B cell (primary cell): ENCODE results near the gene CYB5A. TPM values are rescaled to one million over a fixed set of nuclear protein-coding genes. Genes with fewer than 3 reads are reported as not detected.
A peak's percentile ranks its signal among the peaks of the same experiment; 100 is the strongest.

Experiments used
- ATAC-seq: fragments of 200-7000 bp; cut with Tn5 transposase; one replicate; pipeline ENCODE4 v1.10.0; 2021; ENCODE audit warnings: low read depth, mild to moderate bottlenecking, moderate number of reproducible peaks, moderate library complexity
- CTCF ChIA-PET: fragments of 350-600 bp; sonication (Branson Sonifier 250); formaldehyde crosslinking; loops from one replicate; lab custom pipeline; 2021; ENCODE audit warnings: antibody characterized with exemption, inconsistent platforms; lab: Charles Lee
- POLR2A ChIA-PET: fragments of 350-600 bp; sonication (Branson Sonifier 250); formaldehyde crosslinking; loops from one replicate; lab custom pipeline; 2021; ENCODE audit warnings: antibody characterized with exemption; lab: Charles Lee
- DNase-seq: peaks from one replicate; pipeline ENCODE4 v3.0.0; 2013
- H2AFZ ChIP-seq: 2 replicates; pipeline ENCODE4 v1.6.1; 2012; ENCODE audit warnings: mild to moderate bottlenecking, low read depth, low read length; ENCODE audit not compliant: insufficient read depth, poor library complexity, severe bottlenecking
- H3K27ac ChIP-seq, 2 donors: 1 replicate in 1 of 2; 2 replicates in 1 of 2; pipeline ENCODE4 v1.5.1; 2012 to 2013; ENCODE audit warnings: low read length in 2 of 2, mild to moderate bottlenecking in 2 of 2, moderate library complexity in 1 of 2
- H3K27me3 ChIP-seq, 4 experiments: fragments of 200-600 bp in 1 of 4; sonication (generic) in 1 of 4; replicated peaks in 1 of 4; 1 replicate in 2 of 4; 2 replicates in 2 of 4; pipeline versions ENCODE4 v1.6.1 to v1.7.0; 2013 to 2016; ENCODE audit warnings: low read length in 3 of 4, mild to moderate bottlenecking in 2 of 4, mixed read lengths in 1 of 4, moderate library complexity in 1 of 4; ENCODE audit not compliant: insufficient read depth in 4 of 4, control insufficient read depth in 3 of 4; ENCODE audit errors: control extremely low read depth in 1 of 4
- H3K36me3 ChIP-seq, 2 experiments: replicated peaks in 1 of 2; 1 replicate in 1 of 2; 2 replicates in 1 of 2; pipeline versions ENCODE4 v1.6.1 to v1.7.1; 2013; ENCODE audit warnings: low read length in 1 of 2; ENCODE audit not compliant: insufficient read depth in 2 of 2, control insufficient read depth in 1 of 2; ENCODE audit errors: control extremely low read depth in 1 of 2, extremely low read depth in 1 of 2
- H3K4me1 ChIP-seq, 2 donors: fragments of 200-600 bp in 1 of 2; sonication (generic) in 1 of 2; 1 replicate in 1 of 2; 2 replicates in 1 of 2; pipeline versions ENCODE4 v1.5.1 to v1.6.1; 2013 to 2017; ENCODE audit warnings: low read length in 2 of 2; ENCODE audit not compliant: control insufficient read depth in 2 of 2, insufficient read depth in 2 of 2
- H3K4me2 ChIP-seq: replicated peaks from 2 replicates; pipeline ENCODE3; 2012; ENCODE audit warnings: mild to moderate bottlenecking, low read depth, low read length; ENCODE audit not compliant: poor library complexity, severe bottlenecking
- H3K4me3 ChIP-seq, 5 experiments: fragments of 200-600 bp in 1 of 5; sonication (generic) in 1 of 5; 1 replicate in 3 of 5; 2 replicates in 2 of 5; pipeline versions ENCODE4 v1.5.1 to v1.7.0; 2011 to 2016; ENCODE audit warnings: low read length in 4 of 5, mild to moderate bottlenecking in 4 of 5, low read depth in 2 of 5, control low read depth in 1 of 5, moderate library complexity in 1 of 5; ENCODE audit not compliant: insufficient read depth in 1 of 5; ENCODE audit errors: control extremely low read depth in 1 of 5, extremely low read depth in 1 of 5
- H3K79me2 ChIP-seq: fragments of 200-600 bp; sonication (generic); one replicate; pipeline ENCODE4 v1.6.0; 2016; ENCODE audit warnings: low read length; ENCODE audit not compliant: control insufficient read depth, insufficient read depth
- H3K9ac ChIP-seq: fragments of 200-600 bp; sonication (generic); 2 replicates; pipeline ENCODE4 v1.6.1; 2017; ENCODE audit warnings: mild to moderate bottlenecking, low read length, moderate library complexity
- H3K9me3 ChIP-seq, 3 donors: one replicate each; pipeline versions ENCODE4 v1.6.1 to v1.7.1; 2013; ENCODE audit warnings: low read length in 2 of 3; ENCODE audit not compliant: control insufficient read depth in 2 of 3, insufficient read depth in 1 of 3; ENCODE audit errors: control extremely low read depth in 1 of 3
- H4K20me1 ChIP-seq: 2 replicates; pipeline ENCODE4 v1.6.0; 2012; ENCODE audit warnings: mild to moderate bottlenecking, low read length; ENCODE audit not compliant: insufficient read depth, control insufficient read depth, poor library complexity, severe bottlenecking
- H3K27ac Mint-ChIP-seq: one replicate; pipeline ENCODE4 v1.8.0; 2021; ENCODE audit warnings: mixed read lengths
- H3K27me3 Mint-ChIP-seq: one replicate; pipeline ENCODE4 v1.8.0; 2021; ENCODE audit warnings: mixed read lengths
- H3K4me1 Mint-ChIP-seq: one replicate; pipeline ENCODE4 v1.8.0; 2021; ENCODE audit warnings: mixed read lengths
- H3K4me3 Mint-ChIP-seq: one replicate; pipeline ENCODE4 v1.8.0; 2021; ENCODE audit warnings: mixed read lengths
- H3K9me3 Mint-ChIP-seq: one replicate; pipeline ENCODE4 v1.8.0; 2022; ENCODE audit warnings: mixed read lengths; ENCODE audit not compliant: insufficient read depth
- EZH2 ChIP-seq: IDR thresholded peaks from 2 replicates; pipeline ENCODE4 v1.6.1; 2012; ENCODE audit warnings: borderline replicate concordance, low read depth, mild to moderate bottlenecking, moderate library complexity, low read length; ENCODE audit not compliant: insufficient read depth, poor library complexity, severe bottlenecking
- WGBS: methylation state at CpG from one replicate; pipeline ENCODE4 v1.1.5; 2013; ENCODE audit warnings: missing lambda C conversion rate; ENCODE audit not compliant: insufficient coverage; 5-methylcytosine and 5-hydroxymethylcytosine counted together
- intact Hi-C: fragments of 100-400 bp; cut with micrococcal nuclease; formaldehyde crosslinking; loops from one replicate; pipeline ENCODE4 v1.10.0; 2022
- polyA plus RNA-seq: library from polyadenylated mRNA; depleted of rRNA; stranded (reverse); fragments of >200 nt; gene quantifications from 2 replicates; pipeline ENCODE4 v1.2.3, GENCODE V29; 2012
- total RNA-seq, 2 donors: library from RNA; stranded (reverse); fragments of 120-200 nt in 1 of 2; gene quantifications; 1 replicate in 1 of 2; 2 replicates in 1 of 2; pipeline versions ENCODE4 v1.2.3 to v1.2.4, GENCODE V29; 2013 to 2022
- TF ChIP-seq, protein P1 (sequence below): fragments of 200-600 bp; IDR thresholded peaks from one replicate; pipeline ENCODE4 v1.8.0; 2022; ENCODE audit warnings: antibody characterized with exemption, mild to moderate bottlenecking

Gene CYB5A
- total and polyA plus RNA-seq, 2 donors (not counting 1 experiment from before 2014, with no cell fraction given): 46.9 to 217 TPM

DNA sequence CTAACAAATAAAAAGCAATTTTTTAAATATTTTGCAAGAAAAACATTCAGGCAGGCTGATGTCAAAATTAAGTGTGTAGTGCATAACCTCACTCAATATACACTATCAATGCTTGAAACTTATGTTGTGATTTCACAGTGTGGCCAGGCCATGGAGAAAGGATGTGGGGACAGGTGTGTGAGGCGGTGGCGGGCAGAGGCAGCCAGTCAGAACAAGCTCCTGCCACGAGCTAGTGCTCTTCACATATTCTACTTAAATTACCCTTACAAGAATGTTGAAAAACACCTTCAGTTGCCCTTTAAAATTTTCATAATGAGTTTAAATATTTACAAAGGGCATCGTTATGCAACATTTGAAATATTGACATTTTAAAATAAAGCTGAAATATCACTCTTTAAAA, 43.2 kb downstream of the CYB5A start:
- ChIA-PET CTCF (interaction anchor here (0.5 to 2.4 kb wide), 6 partner anchors 15 to 245 kb away, joined by 3 to 12 read pairs (median 4); no protein-coding TSS in a partner anchor), POLR2A (interaction anchor here (0.7 kb wide), 1 partner anchor 16 kb away, joined by 3 read pairs; no protein-coding TSS in a partner anchor)
- TF ChIP-seq EZH2: no peak
- TF ChIP-seq, protein P1, sequence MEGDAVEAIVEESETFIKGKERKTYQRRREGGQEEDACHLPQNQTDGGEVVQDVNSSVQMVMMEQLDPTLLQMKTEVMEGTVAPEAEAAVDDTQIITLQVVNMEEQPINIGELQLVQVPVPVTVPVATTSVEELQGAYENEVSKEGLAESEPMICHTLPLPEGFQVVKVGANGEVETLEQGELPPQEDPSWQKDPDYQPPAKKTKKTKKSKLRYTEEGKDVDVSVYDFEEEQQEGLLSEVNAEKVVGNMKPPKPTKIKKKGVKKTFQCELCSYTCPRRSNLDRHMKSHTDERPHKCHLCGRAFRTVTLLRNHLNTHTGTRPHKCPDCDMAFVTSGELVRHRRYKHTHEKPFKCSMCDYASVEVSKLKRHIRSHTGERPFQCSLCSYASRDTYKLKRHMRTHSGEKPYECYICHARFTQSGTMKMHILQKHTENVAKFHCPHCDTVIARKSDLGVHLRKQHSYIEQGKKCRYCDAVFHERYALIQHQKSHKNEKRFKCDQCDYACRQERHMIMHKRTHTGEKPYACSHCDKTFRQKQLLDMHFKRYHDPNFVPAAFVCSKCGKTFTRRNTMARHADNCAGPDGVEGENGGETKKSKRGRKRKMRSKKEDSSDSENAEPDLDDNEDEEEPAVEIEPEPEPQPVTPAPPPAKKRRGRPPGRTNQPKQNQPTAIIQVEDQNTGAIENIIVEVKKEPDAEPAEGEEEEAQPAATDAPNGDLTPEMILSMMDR: no peak
- peak overlapping the region; percentile 15 for H3K4me3 Mint-ChIP-seq
- Histone ChIP-seq H3K27me3 (no peaks in the 10 kb centered on the region), H3K79me2 (no peaks in the 10 kb centered on the region), H4K20me1 (no peaks in the 10 kb centered on the region), H2AFZ (no peak overlapping the region), H3K4me3 (peak overlapping the region in 1 of 5 experiments; percentile 23), H3K4me1 (peaks cover 0 to 41% of the 10 kb centered on the region in 2 donors), H3K9me3 (peaks cover 0 to 3% (median 0%) of the 10 kb centered on the region in 3 donors), H3K36me3 (no peaks in the 10 kb centered on the region), H3K4me2 (peak overlapping the region; percentile 50), H3K27ac (peak overlapping the region; percentile 53 to 80), H3K9ac (peak overlapping the region; percentile 7)
- peaks cover 44% of the 10 kb centered on the region for H3K4me1 Mint-ChIP-seq
- WGBS: no CpG with 5 or more reads among the region's 4 CpGs
- DNase-seq (no peak), ATAC-seq (peak; percentile 90)
- H3K27ac Mint-ChIP-seq: peak overlapping the region; percentile 80
- intact Hi-C loops: loop anchor here (2.0 to 5.0 kb wide), 3 partner anchors 16 to 51 kb away; partner anchors contain the start of gene CYB5A
- no peaks in the 10 kb centered on the region for H3K27me3 Mint-ChIP-seq
- H3K9me3 Mint-ChIP-seq: no peaks in the 10 kb centered on the region

DNA sequence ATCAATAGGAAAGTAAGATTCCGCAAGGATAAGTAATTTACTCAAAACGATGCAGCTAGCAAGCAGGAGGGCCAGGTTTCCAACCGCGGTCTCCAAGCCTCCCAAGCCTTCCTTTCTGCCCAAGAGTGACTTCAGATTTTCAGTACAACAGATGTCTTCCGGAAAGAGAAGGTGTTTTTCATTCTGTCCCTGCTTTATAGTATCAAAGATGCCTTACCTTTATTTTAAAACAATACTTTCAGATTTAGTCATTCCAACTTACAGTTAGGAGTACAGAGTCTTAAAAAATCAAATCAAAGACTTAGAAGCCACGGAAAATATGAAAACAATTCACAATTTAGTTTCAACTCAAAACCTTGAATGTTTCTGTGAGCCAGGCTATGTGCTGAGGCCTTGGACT, 43.6 kb downstream of the CYB5A start:
- peak overlapping the region; percentile 80 for H3K27ac Mint-ChIP-seq
- no peaks in the 10 kb centered on the region for H3K9me3 Mint-ChIP-seq
- Histone ChIP-seq H3K4me3 (peak overlapping the region in 1 of 5 experiments; percentile 23), H3K36me3 (no peaks in the 10 kb centered on the region), H4K20me1 (no peaks in the 10 kb centered on the region), H3K4me2 (peak overlapping the region; percentile 50), H3K9me3 (peaks cover 0 to 3% (median 0%) of the 10 kb centered on the region in 3 donors), H2AFZ (no peak overlapping the region), H3K27ac (peak overlapping the region; percentile 41 to 80), H3K9ac (peak overlapping the region; percentile 7), H3K27me3 (no peaks in the 10 kb centered on the region), H3K4me1 (peaks cover 0 to 41% of the 10 kb centered on the region in 2 donors), H3K79me2 (no peaks in the 10 kb centered on the region)
- WGBS: 89% methylated on average over 3 of the region's 6 CpGs
- no peak for TF ChIP-seq EZH2
- TF ChIP-seq, protein P1: no peak
- peaks cover 48% of the 10 kb centered on the region for H3K4me1 Mint-ChIP-seq
- no peak for DNase-seq
- intact Hi-C loops: loop anchor here (2.0 to 5.0 kb wide), 3 partner anchors 17 to 51 kb away; partner anchors contain the start of gene CYB5A
- CTCF ChIA-PET: interaction anchor here (0.5 to 1.6 kb wide), 5 partner anchors 16 to 246 kb away, joined by 3 to 5 read pairs (median 3); no protein-coding TSS in a partner anchor
- POLR2A ChIA-PET: interaction anchor here (0.7 kb wide), 1 partner anchor 16 kb away, joined by 3 read pairs; no protein-coding TSS in a partner anchor
- no peaks in the 10 kb centered on the region for H3K27me3 Mint-ChIP-seq
- ATAC-seq: no peak
- H3K4me3 Mint-ChIP-seq: peak overlapping the region; percentile 15
